Measurements from ENCODE around the gene CHRM1. TPM values are rescaled to one million over a fixed set of nuclear protein-coding genes. Genes with fewer than 3 reads are reported as not detected.

The CHRM1 gene
- total RNA-seq, 1 donor from 2014 or later = not detected

DNA sequence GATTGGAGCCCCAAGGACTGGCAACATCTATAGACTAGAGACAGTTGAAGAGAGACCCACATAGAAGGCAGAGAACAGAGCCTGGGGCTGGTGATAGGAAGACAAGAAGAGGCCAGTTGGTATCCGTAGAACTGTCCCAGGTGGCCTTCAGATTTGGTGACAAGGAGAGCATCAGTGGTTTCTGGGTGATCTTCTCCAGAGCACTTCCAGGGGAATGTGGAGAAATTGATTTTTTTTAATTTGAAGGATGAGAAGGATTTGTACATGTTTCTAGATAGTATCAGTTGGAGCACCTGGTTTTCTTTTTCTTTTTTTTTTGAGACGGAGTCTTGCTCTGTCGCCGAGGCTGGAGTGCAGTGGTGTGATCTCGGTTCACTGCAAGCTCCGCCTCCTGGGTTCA, 25.7 kb downstream of the CHRM1 start:
- TF ChIP-seq, protein P1, sequence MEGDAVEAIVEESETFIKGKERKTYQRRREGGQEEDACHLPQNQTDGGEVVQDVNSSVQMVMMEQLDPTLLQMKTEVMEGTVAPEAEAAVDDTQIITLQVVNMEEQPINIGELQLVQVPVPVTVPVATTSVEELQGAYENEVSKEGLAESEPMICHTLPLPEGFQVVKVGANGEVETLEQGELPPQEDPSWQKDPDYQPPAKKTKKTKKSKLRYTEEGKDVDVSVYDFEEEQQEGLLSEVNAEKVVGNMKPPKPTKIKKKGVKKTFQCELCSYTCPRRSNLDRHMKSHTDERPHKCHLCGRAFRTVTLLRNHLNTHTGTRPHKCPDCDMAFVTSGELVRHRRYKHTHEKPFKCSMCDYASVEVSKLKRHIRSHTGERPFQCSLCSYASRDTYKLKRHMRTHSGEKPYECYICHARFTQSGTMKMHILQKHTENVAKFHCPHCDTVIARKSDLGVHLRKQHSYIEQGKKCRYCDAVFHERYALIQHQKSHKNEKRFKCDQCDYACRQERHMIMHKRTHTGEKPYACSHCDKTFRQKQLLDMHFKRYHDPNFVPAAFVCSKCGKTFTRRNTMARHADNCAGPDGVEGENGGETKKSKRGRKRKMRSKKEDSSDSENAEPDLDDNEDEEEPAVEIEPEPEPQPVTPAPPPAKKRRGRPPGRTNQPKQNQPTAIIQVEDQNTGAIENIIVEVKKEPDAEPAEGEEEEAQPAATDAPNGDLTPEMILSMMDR (IDR thresholded peaks at IDR 0.05; ENCODE audit: insufficient read depth, low read length, severe bottlenecking) = no peak
- DNase-seq (ENCODE audit: low read depth) (no peak), FAIRE-seq (no peak)
- no peaks in the 10 kb centered on the region for H3K36me3 ChIP-seq (ENCODE audit: control insufficient read depth, insufficient read depth, low read length)
- H3K4me3 ChIP-seq (ENCODE audit: low read depth, low read length) = no peak overlapping the region
- no peaks in the 10 kb centered on the region for H3K27me3 ChIP-seq (ENCODE audit: control insufficient read depth, insufficient read depth, low read length)

DNA sequence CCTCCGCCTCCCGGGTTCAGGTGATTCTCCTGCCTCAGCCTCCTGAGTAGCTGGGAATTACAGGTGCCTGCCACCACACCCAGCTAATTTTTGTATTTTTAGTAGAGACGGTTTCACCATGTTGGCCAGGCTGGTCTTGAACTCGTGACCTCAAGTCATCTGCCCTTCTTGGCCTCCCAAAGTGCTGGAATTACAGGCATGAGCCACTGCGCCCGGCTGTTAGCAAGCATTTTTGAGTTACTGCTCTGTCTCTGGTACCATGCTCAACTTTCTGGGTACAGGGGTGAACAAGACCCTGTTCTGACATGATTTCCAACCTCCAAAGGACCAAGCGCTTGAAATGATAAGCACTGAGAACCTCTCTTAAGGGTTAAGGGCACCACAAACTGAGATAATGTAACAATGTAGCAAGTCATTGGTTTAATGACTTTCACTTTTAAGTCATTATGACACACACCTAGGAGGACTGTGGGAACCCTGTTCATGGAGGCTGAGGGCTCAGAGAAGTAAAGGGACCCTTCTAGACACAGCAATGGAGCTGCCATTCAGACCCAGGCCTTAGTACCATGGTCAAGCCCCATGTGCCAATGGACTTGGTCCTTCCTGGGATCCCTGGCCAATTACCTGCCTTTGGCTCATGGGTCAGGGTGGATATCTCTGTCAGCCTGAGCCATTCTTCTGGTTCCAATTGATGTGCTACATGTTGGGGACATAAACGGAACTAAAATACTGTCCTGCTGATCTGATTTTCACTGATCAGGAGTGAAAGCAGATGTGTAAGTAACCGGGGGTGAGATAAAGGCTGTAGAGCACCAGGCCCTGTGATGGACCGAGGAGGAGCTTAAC, 28.9 kb downstream of the CHRM1 start:
- FAIRE-seq = no peak
- DNase-seq (ENCODE audit: low read depth) = no peak
- Histone ChIP-seq H3K36me3 (ENCODE audit: control insufficient read depth, insufficient read depth, low read length) (peaks cover 12% of the 10 kb centered on the region), H3K27me3 (ENCODE audit: control insufficient read depth, insufficient read depth, low read length) (no peaks in the 10 kb centered on the region), H3K4me3 (ENCODE audit: low read depth, low read length) (no peak overlapping the region)
- TF ChIP-seq, protein P1 (IDR thresholded peaks at IDR 0.05; ENCODE audit: insufficient read depth, low read length, severe bottlenecking) = no peak

DNA sequence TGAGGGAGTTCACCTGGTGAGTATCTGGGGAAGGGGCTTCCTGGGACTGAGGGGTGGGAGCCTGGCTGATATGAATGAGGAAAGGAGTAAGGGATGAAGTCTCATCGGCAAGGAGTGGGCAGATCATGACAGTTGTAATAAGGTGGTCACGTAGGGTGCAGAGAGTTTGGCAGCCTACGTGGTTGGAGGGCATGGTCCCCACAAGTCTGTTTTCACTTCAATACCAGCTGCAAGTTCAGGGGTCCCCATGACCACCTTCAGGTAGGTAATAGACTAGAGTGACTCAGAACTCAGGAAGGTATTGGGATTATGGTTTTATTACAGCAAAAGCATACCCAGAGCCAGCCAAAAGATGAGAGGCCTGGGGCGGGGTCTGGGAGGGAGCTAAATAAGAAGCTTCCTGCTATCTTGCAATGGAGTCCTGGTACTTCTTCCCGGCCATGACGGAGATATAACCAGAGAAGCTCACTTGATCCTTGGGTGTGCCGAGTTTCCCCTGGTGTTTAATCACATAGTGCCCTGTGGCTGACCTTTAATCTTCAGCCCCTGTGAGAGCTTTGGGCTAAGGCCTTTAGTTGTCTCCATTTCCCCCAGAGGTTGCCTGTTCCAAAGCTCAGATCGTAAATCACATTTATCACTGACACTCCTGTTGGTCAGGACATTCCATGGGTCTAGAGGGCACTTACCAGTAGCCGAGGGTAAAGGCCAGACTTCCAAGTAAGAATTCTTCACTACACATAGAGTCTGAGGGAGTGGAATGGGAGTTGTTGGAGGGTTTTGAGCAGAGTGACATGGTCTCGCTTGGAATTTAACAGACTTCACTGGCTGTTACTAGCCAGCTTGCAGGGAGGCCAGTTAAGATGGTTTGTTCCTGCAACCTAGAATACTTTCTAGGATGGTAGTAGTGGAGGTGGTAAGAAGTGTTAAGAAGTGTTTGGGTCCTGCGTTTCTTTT, 31.4 kb downstream of the CHRM1 start:
- no peaks in the 10 kb centered on the region for H3K27me3 ChIP-seq (ENCODE audit: control insufficient read depth, insufficient read depth, low read length)
- no peak for FAIRE-seq
- TF ChIP-seq, protein P1 (IDR thresholded peaks at IDR 0.05; ENCODE audit: insufficient read depth, low read length, severe bottlenecking) = no peak
- no peak for DNase-seq (ENCODE audit: low read depth)
- peaks cover 29% of the 10 kb centered on the region for H3K36me3 ChIP-seq (ENCODE audit: control insufficient read depth, insufficient read depth, low read length)
- H3K4me3 ChIP-seq (ENCODE audit: low read depth, low read length) = no peak overlapping the region

DNA sequence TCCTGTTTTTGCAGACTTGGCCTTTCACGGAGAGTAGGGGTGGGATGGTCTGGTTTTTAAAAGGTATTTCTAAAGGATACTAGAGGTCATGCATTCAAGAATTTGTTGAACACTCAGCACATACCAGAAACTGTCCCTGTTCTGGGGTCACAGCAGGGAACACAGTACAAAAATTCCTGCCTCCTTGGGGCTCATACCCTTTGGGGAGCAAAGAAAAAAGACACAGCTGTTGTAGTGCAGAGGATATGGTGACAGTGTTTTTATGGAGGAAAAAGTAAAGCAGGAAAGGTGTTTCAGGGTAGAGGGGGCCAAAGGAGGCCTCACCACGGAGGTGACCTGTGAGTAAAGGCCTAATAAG, 32.1 kb downstream of the CHRM1 start:
- TF ChIP-seq, protein P1 (IDR thresholded peaks at IDR 0.05; ENCODE audit: insufficient read depth, low read length, severe bottlenecking) = no peak
- no peak for DNase-seq (ENCODE audit: low read depth)
- Histone ChIP-seq H3K36me3 (ENCODE audit: control insufficient read depth, insufficient read depth, low read length) (peaks cover 34% of the 10 kb centered on the region), H3K27me3 (ENCODE audit: control insufficient read depth, insufficient read depth, low read length) (no peaks in the 10 kb centered on the region), H3K4me3 (ENCODE audit: low read depth, low read length) (no peak overlapping the region)
- no peak for FAIRE-seq

DNA sequence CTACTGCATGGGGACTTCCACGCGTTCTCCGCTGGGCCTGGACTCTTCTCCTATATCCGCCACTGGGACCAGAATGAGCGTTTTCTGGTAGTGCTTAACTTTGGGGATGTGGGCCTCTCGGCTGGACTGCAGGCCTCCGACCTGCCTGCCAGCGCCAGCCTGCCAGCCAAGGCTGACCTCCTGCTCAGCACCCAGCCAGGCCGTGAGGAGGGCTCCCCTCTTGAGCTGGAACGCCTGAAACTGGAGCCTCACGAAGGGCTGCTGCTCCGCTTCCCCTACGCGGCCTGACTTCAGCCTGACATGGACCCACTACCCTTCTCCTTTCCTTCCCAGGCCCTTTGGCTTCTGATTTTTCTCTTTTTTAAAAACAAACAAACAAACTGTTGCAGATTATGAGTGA, 32.8 kb downstream of the CHRM1 start:
- Histone ChIP-seq H3K27me3 (ENCODE audit: control insufficient read depth, insufficient read depth, low read length) (no peaks in the 10 kb centered on the region), H3K4me3 (ENCODE audit: low read depth, low read length) (no peak overlapping the region), H3K36me3 (ENCODE audit: control insufficient read depth, insufficient read depth, low read length) (peaks cover 40% of the 10 kb centered on the region)
- FAIRE-seq (no peak), DNase-seq (ENCODE audit: low read depth) (no peak)
- TF ChIP-seq, protein P1 (IDR thresholded peaks at IDR 0.05; ENCODE audit: insufficient read depth, low read length, severe bottlenecking) = no peak

Data from bronchial epithelial cell (primary cell).